Ectodermal cell (in vitro differentiated cells): ENCODE data around the gene KLHL8.

Experiments
- H3K27ac ChIP-seq: 2 replicates; pipeline ENCODE4 v1.7.0; 2013; ENCODE audit warnings: mild to moderate bottlenecking, low read depth, low read length; ENCODE audit not compliant: insufficient read depth, poor library complexity, severe bottlenecking
- H3K27me3 ChIP-seq: 2 replicates; pipeline ENCODE4 v1.7.0; 2013; ENCODE audit warnings: mild to moderate bottlenecking, low read length; ENCODE audit not compliant: insufficient read depth, control insufficient read depth, poor library complexity, severe bottlenecking
- H3K36me3 ChIP-seq: one replicate; pipeline ENCODE4 v1.7.0; 2013; ENCODE audit warnings: low read length; ENCODE audit not compliant: control insufficient read depth, insufficient read depth
- H3K4me1 ChIP-seq: one replicate; pipeline ENCODE4 v1.7.0; 2013; ENCODE audit warnings: low read length; ENCODE audit not compliant: control insufficient read depth, insufficient read depth
- H3K4me3 ChIP-seq: 2 replicates; pipeline ENCODE4 v1.7.0; 2013; ENCODE audit warnings: low read depth, low read length, control low read depth; ENCODE audit not compliant: insufficient read depth
- H3K9me3 ChIP-seq: 2 replicates; pipeline ENCODE4 v1.7.0; 2013; ENCODE audit warnings: mild to moderate bottlenecking, low read length, moderate library complexity; ENCODE audit not compliant: control insufficient read depth
- WGBS, 2 experiments: methylation state at CpG; one replicate each; pipeline ENCODE4 v1.1.7; 2013; ENCODE audit warnings: missing lambda C conversion rate in 2 of 2; 5-methylcytosine and 5-hydroxymethylcytosine counted together

KLHL8 gene

DNA sequence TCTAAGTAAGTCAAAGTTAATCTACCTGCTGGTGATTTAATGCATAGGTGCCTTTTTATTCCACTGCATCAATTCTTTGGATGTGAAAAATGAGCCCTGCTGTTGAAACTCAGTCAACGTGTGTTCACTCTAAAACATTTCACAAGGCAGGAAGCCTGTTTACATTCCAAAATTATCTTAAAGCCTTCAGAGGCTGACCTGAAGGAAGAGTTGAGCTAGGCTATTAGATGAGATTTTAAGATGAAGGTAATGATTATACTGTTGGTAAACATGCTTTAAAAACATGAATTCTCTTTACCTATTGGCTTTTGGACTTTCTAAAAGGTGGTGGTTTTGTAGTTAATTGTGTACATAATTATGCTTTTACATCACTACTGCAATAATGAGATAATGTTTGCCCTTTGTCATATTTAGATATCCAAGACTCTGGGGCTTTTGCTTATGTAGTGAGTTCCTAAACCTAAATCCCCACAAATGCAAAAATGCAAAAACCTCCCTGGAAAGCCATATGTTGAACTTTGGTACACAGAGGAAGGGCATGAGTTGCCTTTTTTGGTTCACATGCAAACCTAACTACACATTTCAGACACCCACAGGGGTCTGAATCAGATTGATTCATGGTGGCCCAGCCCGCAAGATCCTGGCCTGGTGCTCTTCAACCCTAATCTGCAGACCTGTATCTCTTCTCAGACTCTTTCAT is 92.3 kb downstream of the KLHL8 start:
- 93 to 94% methylated on average over 2 of the region's 2 CpGs for WGBS, 2 experiments
- H3K27me3 ChIP-seq, result no peaks in the 10 kb centered on the region
- no peak overlapping the region for H3K4me3 ChIP-seq
- no peaks in the 10 kb centered on the region for H3K9me3 ChIP-seq
- H3K27ac ChIP-seq, result no peak overlapping the region
- no peaks in the 10 kb centered on the region for H3K4me1 ChIP-seq
- H3K36me3 ChIP-seq, result peaks cover 32% of the 10 kb centered on the region

DNA sequence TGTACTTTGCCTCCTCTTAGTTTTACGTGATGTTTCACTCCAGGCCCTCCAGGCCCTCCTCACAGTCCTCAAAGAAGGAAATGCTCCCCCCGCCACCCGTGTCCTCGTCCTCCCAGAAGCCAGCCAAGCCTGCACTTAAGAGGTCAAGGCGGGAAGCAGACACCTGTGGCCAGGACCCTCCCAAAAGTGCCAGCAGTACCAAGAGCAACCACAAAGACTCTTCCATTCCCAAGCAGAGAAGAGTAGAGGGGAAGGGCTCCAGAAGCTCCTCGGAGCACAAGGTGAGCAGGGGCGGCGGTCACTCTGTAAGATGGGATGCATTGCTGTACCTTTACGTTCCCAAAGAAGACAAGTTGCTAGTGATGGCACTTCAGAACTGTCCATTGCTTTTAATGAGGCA is 94.4 kb downstream of the KLHL8 start:
- Histone ChIP-seq H3K27ac (no peak overlapping the region), H3K27me3 (no peaks in the 10 kb centered on the region), H3K4me1 (no peaks in the 10 kb centered on the region), H3K4me3 (no peak overlapping the region), H3K9me3 (no peaks in the 10 kb centered on the region), H3K36me3 (peaks cover 19% of the 10 kb centered on the region)
- 96 to 97% methylated on average over 9 of the region's 9 CpGs for WGBS, 2 experiments

DNA sequence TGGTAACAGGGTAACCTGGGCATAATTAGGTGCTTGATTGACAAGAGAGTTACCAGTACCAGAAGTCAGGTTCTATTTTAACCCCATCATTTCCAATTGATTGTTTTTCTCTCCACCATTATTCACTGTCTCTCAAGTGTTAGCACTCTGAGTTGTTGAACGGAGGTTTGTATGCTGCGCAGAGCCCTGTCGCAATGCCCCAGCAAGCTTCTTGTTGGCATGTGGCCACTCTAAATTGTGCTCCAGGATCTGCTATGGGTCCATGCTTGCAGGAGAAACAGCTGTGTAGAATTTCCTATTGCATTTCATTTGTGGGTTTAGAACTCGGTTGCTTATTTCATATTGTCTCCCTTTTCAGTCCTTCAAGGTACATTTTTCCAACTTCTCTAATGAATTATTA is 98.2 kb downstream of the KLHL8 start:
- Histone ChIP-seq H3K4me1 (peaks cover 14% of the 10 kb centered on the region), H3K9me3 (no peaks in the 10 kb centered on the region), H3K27ac (no peak overlapping the region), H3K4me3 (no peak overlapping the region), H3K27me3 (no peaks in the 10 kb centered on the region), H3K36me3 (peaks cover 10% of the 10 kb centered on the region)
- WGBS, 2 experiments, result 99 to 100% methylated on average over 3 to 4 of the region's 4 CpGs

DNA sequence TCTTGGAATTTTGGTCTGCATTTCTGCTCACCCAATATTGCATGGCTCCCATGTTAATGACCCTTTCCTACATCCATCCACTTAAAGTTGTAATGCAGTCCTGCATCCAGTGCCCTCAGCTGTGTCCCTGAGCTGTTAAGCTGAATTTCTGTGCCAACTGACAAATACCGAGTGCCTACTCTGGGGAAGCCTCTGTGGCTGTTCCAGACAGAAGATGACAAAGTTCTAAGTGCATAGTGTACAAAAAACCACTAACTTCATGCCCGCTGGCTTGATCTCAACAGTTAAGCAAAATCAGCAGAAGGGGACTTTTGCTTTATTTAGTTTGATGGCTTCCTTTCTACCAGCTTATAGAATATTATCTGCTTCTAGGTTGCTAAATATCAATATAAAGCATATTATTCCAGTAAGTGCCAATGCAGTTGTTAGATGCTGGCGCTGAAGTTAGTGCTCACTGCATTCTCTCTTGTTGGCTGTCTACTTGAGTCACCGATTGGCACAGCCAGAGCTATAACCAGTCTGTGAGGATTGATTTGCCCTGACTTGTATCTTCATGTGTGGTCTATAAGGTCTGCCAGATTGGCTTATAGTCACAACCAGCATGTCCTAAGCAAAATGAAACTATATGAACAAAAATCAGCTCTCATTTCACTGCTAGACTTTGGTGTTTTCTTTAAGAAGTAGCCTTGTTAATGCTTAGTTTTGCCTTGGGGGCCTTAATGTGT is 98.9 kb downstream of the KLHL8 start:
- peaks cover 17% of the 10 kb centered on the region for H3K36me3 ChIP-seq
- WGBS, 2 experiments, result 96 to 97% methylated on average over 4 of the region's 4 CpGs
- peaks cover 17% of the 10 kb centered on the region for H3K4me1 ChIP-seq
- H3K9me3 ChIP-seq, result no peaks in the 10 kb centered on the region
- H3K4me3 ChIP-seq, result no peak overlapping the region
- H3K27ac ChIP-seq, result no peak overlapping the region
- no peaks in the 10 kb centered on the region for H3K27me3 ChIP-seq

DNA sequence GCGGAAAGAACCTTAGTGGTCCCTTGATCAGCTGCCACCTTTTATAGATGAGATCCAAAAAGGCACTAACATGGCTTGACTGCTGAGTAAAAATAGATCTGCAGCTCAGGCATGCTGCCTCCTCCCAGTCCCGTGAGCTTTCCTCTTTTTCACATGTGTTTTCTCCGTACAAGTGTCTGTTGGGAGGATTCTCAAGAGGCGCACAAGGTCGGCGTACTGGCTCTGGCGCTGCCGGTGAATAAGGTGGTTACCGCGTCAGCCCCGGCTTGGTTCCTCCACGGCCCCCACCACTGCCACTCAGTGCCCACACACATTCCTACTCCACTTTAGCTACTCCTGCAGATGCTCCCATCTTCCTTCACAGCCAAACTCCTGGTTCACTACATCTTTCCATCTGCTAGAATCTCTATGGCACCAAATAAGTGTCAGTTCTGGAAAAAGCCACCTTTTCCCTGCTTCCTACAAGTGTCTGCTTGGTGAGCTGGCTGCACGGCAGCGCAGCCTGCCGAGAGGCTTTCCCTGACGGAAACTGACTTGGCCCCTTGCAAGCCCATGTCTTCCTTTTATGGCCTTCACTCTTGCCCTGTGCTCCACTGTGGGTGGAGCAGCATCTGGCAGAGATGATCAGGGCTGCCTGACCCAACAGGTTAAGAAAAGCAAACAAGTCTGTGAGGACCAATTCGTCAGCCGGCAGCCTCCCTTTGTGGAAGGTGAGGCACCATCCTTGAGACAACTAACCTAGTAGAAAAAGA is 99.8 kb downstream of the KLHL8 start:
- Histone ChIP-seq H3K4me1 (peaks cover 17% of the 10 kb centered on the region), H3K27me3 (no peaks in the 10 kb centered on the region), H3K27ac (no peak overlapping the region), H3K9me3 (no peaks in the 10 kb centered on the region), H3K36me3 (peaks cover 24% of the 10 kb centered on the region), H3K4me3 (no peak overlapping the region)
- 91 to 93% methylated on average over 18 of the region's 18 CpGs for WGBS, 2 experiments

DNA sequence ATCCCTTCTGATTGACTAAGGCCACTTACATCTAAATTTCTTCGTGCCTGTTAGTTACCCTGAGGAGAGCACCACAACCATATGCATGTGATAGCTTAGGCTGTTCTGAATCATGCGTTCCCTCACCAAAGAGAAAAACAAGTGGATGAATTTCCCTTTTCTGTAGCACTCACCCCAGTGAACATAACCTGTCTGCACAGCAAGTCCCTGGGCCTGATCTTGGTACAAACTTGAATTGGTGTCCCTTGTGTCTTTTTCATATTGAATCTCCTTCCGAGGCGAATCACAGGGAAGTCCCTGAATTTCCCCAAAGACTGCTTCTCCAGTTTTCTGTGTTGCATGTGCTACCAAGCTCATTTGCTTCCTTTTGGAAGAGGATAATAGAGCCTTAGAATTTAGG is 100.4 kb downstream of the KLHL8 start:
- WGBS, 2 experiments, result 93 to 96% methylated on average over 4 of the region's 4 CpGs
- Histone ChIP-seq H3K4me3 (no peak overlapping the region), H3K36me3 (peaks cover 23% of the 10 kb centered on the region), H3K27ac (no peak overlapping the region), H3K9me3 (no peaks in the 10 kb centered on the region), H3K27me3 (no peaks in the 10 kb centered on the region), H3K4me1 (peaks cover 17% of the 10 kb centered on the region)

DNA sequence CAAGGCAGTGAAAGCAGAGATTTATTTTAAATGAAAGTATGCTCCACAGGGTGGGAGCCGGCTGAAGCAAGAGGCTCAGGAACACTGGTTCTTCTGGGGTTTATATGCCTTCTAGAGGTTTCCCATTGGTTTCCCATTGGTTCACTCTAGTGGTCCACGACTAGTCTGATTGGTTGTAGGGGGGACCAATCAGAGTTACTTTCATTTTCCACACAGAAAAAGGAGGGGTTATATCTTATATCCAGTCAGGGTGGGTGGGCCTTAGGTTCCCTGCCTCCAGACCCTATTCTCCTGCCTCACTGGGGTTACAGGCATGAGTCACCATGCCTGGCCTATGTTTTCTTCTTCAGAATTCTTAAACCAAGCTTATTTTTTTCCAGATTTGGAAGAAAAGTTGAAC is 101.6 kb downstream of the KLHL8 start:
- no peaks in the 10 kb centered on the region for H3K27me3 ChIP-seq
- H3K36me3 ChIP-seq, result peaks cover 25% of the 10 kb centered on the region
- no peak overlapping the region for H3K27ac ChIP-seq
- WGBS, 2 experiments, result 87 to 100% methylated on average over 2 of the region's 2 CpGs
- H3K4me3 ChIP-seq, result no peak overlapping the region
- H3K4me1 ChIP-seq, result peaks cover 17% of the 10 kb centered on the region
- H3K9me3 ChIP-seq, result no peaks in the 10 kb centered on the region

DNA sequence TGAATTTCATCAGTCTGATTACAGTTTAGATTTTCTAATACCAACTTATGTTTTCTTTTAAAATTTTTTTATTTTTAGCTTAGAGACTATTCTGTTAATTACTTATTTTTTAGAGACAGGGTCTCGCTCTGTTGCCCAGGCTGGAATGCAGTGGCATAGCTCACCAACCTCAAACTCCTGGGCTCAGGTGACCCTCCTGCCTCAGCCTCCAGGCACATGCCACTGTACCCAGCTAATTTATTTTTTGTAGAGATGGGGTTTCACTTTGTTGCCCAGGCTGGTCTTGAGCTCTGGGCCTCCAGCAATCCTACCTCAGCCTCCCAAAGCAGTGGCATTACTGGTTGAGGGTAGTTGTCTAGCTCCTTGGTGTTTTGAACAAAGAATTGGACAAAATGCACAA is 102.0 kb downstream of the KLHL8 start:
- no peaks in the 10 kb centered on the region for H3K9me3 ChIP-seq
- H3K36me3 ChIP-seq, result peaks cover 25% of the 10 kb centered on the region
- peaks cover 17% of the 10 kb centered on the region for H3K4me1 ChIP-seq
- no peak overlapping the region for H3K4me3 ChIP-seq
- 100% methylated on average over 1 of the region's 1 CpG for WGBS, 2 experiments
- H3K27ac ChIP-seq, result no peak overlapping the region
- H3K27me3 ChIP-seq, result no peaks in the 10 kb centered on the region

DNA sequence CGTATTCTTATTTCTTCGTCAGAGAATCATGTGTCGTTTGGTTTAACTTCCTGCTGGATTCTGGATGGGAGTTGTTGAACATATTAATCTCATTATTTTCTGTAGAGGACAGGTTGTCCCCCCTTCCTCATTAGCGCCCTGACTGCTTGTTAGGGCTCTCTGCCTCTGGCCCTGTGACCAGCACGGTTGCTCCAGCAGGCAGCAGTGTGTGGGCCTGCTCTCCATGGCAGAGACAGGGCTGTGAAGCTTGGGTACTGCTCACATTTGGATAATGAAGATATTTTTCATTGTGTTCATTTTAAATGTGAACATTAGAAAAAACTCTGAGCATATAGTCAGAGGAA is 102.7 kb downstream of the KLHL8 start:
- peaks cover 25% of the 10 kb centered on the region for H3K36me3 ChIP-seq
- no peak overlapping the region for H3K27ac ChIP-seq
- H3K4me1 ChIP-seq, result peaks cover 17% of the 10 kb centered on the region
- 95 to 97% methylated on average over 5 of the region's 5 CpGs for WGBS, 2 experiments
- H3K4me3 ChIP-seq, result no peak overlapping the region
- H3K9me3 ChIP-seq, result no peaks in the 10 kb centered on the region
- H3K27me3 ChIP-seq, result no peaks in the 10 kb centered on the region

DNA sequence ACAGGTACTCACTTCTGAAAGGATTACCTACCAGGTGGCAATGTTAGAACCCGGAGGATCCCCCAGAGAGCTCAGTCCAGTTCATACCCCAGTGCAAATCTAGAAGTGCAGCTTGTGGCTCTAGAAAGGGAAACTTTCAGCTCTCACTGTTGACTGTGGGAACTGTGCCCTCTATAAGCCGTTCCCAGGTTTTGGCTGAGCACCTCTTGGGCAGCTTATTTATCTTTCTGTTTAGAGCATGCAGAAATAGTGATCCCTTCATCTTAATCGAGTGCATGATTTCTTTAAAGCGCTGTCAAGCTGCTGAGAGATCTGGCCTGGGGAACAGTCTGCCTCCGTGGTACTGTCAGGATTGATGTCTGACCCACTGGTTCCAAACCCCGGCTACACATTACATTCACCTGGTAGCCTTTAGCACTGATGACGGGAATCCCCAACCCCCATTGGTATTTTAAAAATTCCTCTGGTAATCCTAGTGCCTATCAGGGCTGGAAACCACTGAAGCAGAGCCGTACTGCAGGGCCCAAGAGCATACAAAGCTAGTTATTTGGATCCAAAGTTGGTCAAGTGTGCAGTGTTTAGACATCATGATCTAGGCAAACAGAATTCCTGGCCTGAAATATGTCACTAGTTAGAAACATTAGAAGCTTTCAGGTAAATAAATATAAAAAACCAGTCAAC is 103.2 kb downstream of the KLHL8 start:
- WGBS, 2 experiments, result 85 to 89% methylated on average over 8 of the region's 8 CpGs
- no peak overlapping the region for H3K27ac ChIP-seq
- H3K4me1 ChIP-seq, result peaks cover 17% of the 10 kb centered on the region
- H3K36me3 ChIP-seq, result peaks cover 25% of the 10 kb centered on the region
- no peaks in the 10 kb centered on the region for H3K27me3 ChIP-seq
- no peak overlapping the region for H3K4me3 ChIP-seq
- no peaks in the 10 kb centered on the region for H3K9me3 ChIP-seq
